Measurements from ENCODE around the gene SLC6A13. TPM values are rescaled to one million over a fixed set of nuclear protein-coding genes. Genes with fewer than 3 reads are reported as not detected.
"Not testable (repeated sequence)": the region's sequence is repeated elsewhere in the genome, so short reads cannot be mapped to it uniquely, and the experiment has no call there.

The SLC6A13 gene
- total RNA-seq, 1 experiment from 2014 or later: 0.37 TPM

DNA sequence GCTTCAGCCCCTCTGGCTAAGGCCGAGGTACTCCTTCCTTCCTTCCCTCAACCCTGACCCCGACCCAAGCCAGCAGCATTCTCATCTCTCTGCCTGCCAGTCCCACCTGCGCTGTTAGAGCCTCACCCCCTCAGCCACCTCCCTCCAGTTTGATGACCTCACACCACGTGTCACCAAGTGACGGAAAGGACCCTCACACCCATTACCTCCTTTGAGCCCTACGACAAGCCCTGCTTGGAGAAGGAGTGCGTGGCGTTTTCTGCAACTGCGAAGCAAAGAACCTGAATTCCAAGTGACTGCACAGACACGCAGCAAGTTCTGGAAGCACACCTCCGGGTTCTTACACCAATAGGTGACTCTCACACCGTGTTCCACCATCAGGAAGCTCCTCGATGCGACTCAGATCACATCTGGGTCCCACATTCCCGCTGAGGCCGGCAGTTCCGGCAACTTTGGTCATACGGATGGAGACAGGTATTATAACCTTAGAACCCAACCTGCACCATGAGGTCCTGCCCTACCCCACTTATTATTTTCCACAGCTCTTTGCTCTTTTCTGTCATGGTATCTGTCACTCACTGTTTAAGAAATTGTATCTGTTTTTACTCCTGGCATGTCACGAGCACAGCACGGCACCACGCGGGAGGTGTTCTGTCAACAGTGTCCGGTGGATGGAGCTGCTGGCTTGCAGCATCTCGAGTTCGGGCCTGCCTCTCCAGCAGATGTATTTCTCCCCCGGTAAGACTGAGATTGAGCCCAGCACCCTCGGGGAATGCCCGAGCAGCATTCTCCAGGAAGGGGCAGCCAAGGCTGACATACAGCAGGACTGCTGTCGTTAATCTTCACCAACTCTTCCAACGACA is 43.7 kb downstream of the SLC6A13 start:
- ATAC-seq (no peak), DNase-seq (ENCODE audit: low spot score) (no peak)
- ChIA-PET POLR2A (interaction anchor here (1.0 to 1.1 kb wide), 2 partner anchors 28 to 134 kb away, joined by 3 to 4 read pairs; no protein-coding TSS in a partner anchor), CTCF (interaction anchor here (0.7 to 3.9 kb wide), 46 partner anchors 9 to 448 kb away, joined by 3 to 52 read pairs (median 8); partner anchors contain the start of genes CCDC77 and SLC6A13)
- Mint-ChIP-seq H3K4me3 (no peak overlapping the region), H3K27me3 (ENCODE audit: low read depth) (peaks cover 6% of the 10 kb centered on the region), H3K27ac (no peak overlapping the region), H3K9me3 (no peaks in the 10 kb centered on the region), H3K4me1 (peaks cover 16% of the 10 kb centered on the region), H3K36me3 (no peaks in the 10 kb centered on the region)
- TF ChIP-seq NR1H2 (CRISPR knock-in tag; IDR thresholded peaks at IDR 0.05): no peak

DNA sequence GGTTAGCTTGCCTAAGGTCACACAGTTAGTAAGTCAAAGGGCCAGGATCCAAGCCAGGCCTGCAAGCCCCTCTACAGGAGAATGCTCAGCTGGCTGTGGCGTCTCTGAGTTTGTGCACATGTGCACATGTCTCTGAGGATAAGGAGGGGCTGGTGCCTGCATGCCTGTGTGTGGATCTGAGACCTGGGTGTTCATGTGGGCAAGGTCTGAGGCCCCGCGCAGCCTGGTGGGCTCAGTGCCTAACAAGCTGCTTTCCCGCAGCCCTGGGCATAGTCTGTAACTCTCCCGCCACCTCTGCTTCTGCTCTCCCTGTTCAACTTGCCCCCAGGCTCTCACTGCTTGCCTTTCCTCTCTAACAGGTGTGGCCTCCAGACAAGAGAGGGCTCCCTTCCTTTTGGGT is 44.4 kb downstream of the SLC6A13 start:
- Mint-ChIP-seq H3K4me3 (no peak overlapping the region), H3K4me1 (peaks cover 23% of the 10 kb centered on the region), H3K9me3 (no peaks in the 10 kb centered on the region), H3K27ac (no peak overlapping the region), H3K36me3 (no peaks in the 10 kb centered on the region), H3K27me3 (ENCODE audit: low read depth) (peaks cover 13% of the 10 kb centered on the region)
- DNase-seq (ENCODE audit: low spot score) (no peak), ATAC-seq (no peak)
- CTCF ChIA-PET: interaction anchor here (0.6 to 3.9 kb wide), 7 partner anchors 14 to 71 kb away, joined by 3 to 43 read pairs (median 15); no protein-coding TSS in a partner anchor
- TF ChIP-seq GTF2I (CRISPR knock-in tag; conservative IDR thresholded peaks at IDR 0.05): no peak
- TF ChIP-seq, protein P1, sequence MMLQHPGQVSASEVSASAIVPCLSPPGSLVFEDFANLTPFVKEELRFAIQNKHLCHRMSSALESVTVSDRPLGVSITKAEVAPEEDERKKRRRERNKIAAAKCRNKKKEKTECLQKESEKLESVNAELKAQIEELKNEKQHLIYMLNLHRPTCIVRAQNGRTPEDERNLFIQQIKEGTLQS (CRISPR knock-in tag; conservative IDR thresholded peaks at IDR 0.05): no peak
- POLR2A ChIA-PET: no interaction called here

DNA sequence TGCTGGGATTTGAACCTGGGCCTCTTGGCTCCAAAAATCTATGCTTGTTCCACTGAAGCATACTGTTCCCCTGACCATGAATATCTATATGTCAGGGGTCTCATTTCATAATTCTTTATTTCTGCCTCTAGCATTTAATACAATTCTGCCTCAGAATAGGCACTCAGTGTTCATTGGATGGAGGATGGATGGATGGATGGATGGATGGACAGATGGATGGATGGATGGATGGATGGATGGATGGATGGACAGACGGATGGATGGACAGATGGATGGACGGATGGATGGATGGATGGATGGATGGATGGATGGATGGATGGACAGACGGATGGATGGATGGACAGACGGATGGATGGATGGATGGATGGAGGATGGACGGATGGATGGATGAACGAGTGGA is 45.6 kb downstream of the SLC6A13 start:
- POLR2A ChIA-PET: interaction anchor here (0.8 kb wide), 1 partner anchor 13 kb away, joined by 4 read pairs; no protein-coding TSS in a partner anchor
- ATAC-seq; H3K9me3 Mint-ChIP-seq; H3K27ac Mint-ChIP-seq; DNase-seq (ENCODE audit: low spot score); H3K36me3 Mint-ChIP-seq; H3K4me3 Mint-ChIP-seq: not testable (repeated sequence)
- H3K27me3 Mint-ChIP-seq (ENCODE audit: low read depth): peaks cover 20% of the 10 kb centered on the region
- H3K4me1 Mint-ChIP-seq: peaks cover 32% of the 10 kb centered on the region
- CTCF ChIA-PET: interaction anchor here (1.1 to 3.9 kb wide), 3 partner anchors 14 to 46 kb away, joined by 3 to 43 read pairs (median 5); no protein-coding TSS in a partner anchor

DNA sequence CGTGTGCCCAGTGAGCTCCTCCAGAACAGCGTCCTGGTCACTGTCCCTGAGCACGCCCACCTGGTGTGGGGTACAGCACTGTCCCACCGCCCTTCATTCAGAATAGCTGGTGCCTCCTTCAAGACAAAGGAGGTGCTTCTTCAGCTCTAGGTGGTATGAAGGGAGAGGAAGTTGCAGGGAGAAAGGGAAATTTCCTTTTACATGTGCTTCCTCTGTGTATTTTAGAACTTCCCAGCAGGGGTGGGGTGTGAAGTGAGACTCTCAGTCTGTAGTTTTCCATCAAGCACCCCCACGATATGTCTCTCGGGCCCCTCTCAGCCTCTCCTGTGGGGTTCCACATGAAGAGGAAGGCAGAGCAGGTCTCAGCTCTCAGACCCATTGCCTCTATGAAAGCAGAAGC is 47.5 kb downstream of the SLC6A13 start:
- ChIA-PET POLR2A (no interaction called here), CTCF (interaction anchor here (1.0 to 1.2 kb wide), 2 partner anchors 25 to 27 kb away, joined by 3 to 4 read pairs; no protein-coding TSS in a partner anchor)
- H3K27ac Mint-ChIP-seq: no peak overlapping the region
- DNase-seq (ENCODE audit: low spot score): no peak
- no peak overlapping the region for H3K4me3 Mint-ChIP-seq
- TF ChIP-seq EMX1 (CRISPR knock-in tag; IDR thresholded peaks at IDR 0.05) (no peak), ZNF121 (CRISPR knock-in tag; IDR thresholded peaks at IDR 0.05) (no peak)
- ATAC-seq: no peak
- H3K4me1 Mint-ChIP-seq: peaks cover 27% of the 10 kb centered on the region
- peaks cover 39% of the 10 kb centered on the region for H3K27me3 Mint-ChIP-seq (ENCODE audit: low read depth)
- no peaks in the 10 kb centered on the region for H3K9me3 Mint-ChIP-seq
- H3K36me3 Mint-ChIP-seq: no peaks in the 10 kb centered on the region

DNA sequence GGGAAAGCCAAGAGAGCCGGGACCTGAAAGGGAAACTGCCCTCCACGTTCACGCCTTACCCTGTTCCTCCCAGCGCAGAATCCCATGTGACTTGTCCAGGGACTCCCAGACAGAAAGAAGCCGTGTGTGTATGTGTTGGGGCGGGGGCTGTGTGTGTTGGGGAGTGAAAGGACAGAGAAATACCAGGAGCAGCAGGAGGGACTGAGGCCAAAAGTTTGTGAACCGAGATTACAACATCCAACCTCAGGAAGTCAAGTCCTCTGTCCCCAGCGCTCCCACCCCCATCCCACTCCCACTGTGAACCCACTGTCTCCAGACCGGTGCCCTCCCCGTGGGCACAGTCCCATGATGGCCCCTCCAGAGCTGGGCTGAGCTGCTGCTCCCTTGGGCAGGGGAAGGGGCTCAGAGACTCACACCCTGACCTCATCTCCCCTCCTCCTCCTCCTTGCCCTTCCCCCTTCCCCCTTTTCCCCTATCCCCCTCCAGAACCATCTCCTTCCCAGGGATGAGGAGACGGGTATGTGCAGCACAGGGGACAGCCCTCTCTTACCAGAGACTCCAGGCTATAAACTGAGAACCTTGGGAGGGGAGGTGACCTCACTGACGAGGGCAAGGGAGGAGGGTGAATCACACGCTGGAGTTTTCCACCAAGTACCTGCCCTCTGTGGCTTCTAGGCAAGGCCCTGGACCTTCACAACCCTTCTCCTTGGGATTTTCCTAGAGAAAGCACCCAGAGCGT is 48.5 kb downstream of the SLC6A13 start, which contains the start of gene SLC6A12:
TSS of gene SLC6A12 (minus strand) at position 155 of the 739 bp plus-strand sequence. CDS start 4,171 bp downstream, outside the sequence.
- Mint-ChIP-seq H3K27me3 (ENCODE audit: low read depth) (peaks cover 45% of the 10 kb centered on the region), H3K4me1 (peaks cover 27% of the 10 kb centered on the region), H3K36me3 (no peaks in the 10 kb centered on the region), H3K4me3 (no peak within 1 kb of the TSS), H3K27ac (no peak within 1 kb of the TSS), H3K9me3 (no peaks in the 10 kb centered on the region)
- ATAC-seq: peak; percentile 60
- ChIA-PET CTCF (interaction anchor here (1.8 to 2.7 kb wide), 2 partner anchors 15 to 25 kb away, joined by 8 to 9 read pairs; no protein-coding TSS in a partner anchor), POLR2A (no interaction called here)
- DNase-seq (ENCODE audit: low spot score): no peak
- TF ChIP-seq SMAD3 (CRISPR knock-in tag; IDR thresholded peaks at IDR 0.05; ENCODE audit: borderline replicate concordance) (no peak), ESRRA (CRISPR knock-in tag; IDR thresholded peaks at IDR 0.05; ENCODE audit: borderline replicate concordance) (no peak), KAT7 (CRISPR knock-in tag; IDR thresholded peaks at IDR 0.05; ENCODE audit: borderline replicate concordance) (no peak), JAZF1 (CRISPR knock-in tag; IDR thresholded peaks at IDR 0.05) (no peak), ZNF121 (CRISPR knock-in tag; IDR thresholded peaks at IDR 0.05) (no peak), MXD4 (CRISPR knock-in tag; IDR thresholded peaks at IDR 0.05; ENCODE audit: borderline replicate concordance) (no peak), ZNF138 (CRISPR knock-in tag; conservative IDR thresholded peaks at IDR 0.05) (no peak), FOXK1 (CRISPR knock-in tag; IDR thresholded peaks at IDR 0.05) (no peak), JUN (CRISPR knock-in tag; IDR thresholded peaks at IDR 0.05) (no peak), GRHL2 (CRISPR knock-in tag; IDR thresholded peaks at IDR 0.05; ENCODE audit: insufficient replicate concordance, severe bottlenecking) (no peak), SP1 (CRISPR knock-in tag; conservative IDR thresholded peaks at IDR 0.05) (no peak), NR3C1 (CRISPR knock-in tag; conservative IDR thresholded peaks at IDR 0.05; ENCODE audit: low read depth) (no peak), PRRX2 (CRISPR knock-in tag; IDR thresholded peaks at IDR 0.05) (no peak)
- TF ChIP-seq, protein P2, sequence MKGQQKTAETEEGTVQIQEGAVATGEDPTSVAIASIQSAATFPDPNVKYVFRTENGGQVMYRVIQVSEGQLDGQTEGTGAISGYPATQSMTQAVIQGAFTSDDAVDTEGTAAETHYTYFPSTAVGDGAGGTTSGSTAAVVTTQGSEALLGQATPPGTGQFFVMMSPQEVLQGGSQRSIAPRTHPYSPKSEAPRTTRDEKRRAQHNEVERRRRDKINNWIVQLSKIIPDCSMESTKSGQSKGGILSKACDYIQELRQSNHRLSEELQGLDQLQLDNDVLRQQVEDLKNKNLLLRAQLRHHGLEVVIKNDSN (CRISPR knock-in tag; IDR thresholded peaks at IDR 0.05): no peak
- TF ChIP-seq, protein P3, sequence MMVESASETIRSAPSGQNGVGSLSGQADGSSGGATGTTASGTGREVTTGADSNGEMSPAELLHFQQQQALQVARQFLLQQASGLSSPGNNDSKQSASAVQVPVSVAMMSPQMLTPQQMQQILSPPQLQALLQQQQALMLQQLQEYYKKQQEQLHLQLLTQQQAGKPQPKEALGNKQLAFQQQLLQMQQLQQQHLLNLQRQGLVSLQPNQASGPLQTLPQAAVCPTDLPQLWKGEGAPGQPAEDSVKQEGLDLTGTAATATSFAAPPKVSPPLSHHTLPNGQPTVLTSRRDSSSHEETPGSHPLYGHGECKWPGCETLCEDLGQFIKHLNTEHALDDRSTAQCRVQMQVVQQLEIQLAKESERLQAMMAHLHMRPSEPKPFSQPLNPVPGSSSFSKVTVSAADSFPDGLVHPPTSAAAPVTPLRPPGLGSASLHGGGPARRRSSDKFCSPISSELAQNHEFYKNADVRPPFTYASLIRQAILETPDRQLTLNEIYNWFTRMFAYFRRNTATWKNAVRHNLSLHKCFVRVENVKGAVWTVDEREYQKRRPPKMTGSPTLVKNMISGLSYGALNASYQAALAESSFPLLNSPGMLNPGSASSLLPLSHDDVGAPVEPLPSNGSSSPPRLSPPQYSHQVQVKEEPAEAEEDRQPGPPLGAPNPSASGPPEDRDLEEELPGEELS (CRISPR knock-in tag; IDR thresholded peaks at IDR 0.05): no peak
- TF ChIP-seq, protein P4, sequence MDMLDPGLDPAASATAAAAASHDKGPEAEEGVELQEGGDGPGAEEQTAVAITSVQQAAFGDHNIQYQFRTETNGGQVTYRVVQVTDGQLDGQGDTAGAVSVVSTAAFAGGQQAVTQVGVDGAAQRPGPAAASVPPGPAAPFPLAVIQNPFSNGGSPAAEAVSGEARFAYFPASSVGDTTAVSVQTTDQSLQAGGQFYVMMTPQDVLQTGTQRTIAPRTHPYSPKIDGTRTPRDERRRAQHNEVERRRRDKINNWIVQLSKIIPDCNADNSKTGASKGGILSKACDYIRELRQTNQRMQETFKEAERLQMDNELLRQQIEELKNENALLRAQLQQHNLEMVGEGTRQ (CRISPR knock-in tag; IDR thresholded peaks at IDR 0.05): no peak

All from WTC11 (cell line).